Measurements from ENCODE around the gene PLXNC1.

Gene PLXNC1

DNA sequence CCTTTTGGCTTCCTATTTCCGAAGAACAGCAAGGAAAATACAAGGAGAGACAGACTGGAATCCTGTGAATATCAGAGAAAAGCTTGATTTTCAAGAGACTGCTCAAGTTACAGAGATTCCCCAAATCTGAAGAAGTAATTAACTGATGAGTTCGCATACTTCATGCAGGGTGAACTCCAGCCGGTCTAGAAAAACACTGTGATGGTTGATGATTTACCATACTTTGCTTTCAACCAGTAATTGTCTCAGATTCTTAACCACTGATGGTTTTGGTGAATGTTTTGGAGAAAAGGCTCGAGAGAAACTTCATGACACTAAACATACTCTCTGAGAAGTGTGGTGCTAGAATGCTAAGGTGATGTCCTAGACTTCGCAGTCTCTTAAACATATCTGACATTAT lies 4.4 kb upstream of the PLXNC1 start:
- peaks cover 7% of the 10 kb centered on the region for H3K27me3 ChIP-seq (ENCODE audit: insufficient read depth, poor library complexity, severe bottlenecking)
- no peak overlapping the region for H3K27ac ChIP-seq (replicated peaks)
- no peak for DNase-seq (ENCODE audit: low read depth in 1 of 2, low spot score in 1 of 2)
- no peak overlapping the region for H3K4me3 ChIP-seq (replicated peaks; ENCODE audit: insufficient read depth, low read length)
- TF ChIP-seq, protein P1, sequence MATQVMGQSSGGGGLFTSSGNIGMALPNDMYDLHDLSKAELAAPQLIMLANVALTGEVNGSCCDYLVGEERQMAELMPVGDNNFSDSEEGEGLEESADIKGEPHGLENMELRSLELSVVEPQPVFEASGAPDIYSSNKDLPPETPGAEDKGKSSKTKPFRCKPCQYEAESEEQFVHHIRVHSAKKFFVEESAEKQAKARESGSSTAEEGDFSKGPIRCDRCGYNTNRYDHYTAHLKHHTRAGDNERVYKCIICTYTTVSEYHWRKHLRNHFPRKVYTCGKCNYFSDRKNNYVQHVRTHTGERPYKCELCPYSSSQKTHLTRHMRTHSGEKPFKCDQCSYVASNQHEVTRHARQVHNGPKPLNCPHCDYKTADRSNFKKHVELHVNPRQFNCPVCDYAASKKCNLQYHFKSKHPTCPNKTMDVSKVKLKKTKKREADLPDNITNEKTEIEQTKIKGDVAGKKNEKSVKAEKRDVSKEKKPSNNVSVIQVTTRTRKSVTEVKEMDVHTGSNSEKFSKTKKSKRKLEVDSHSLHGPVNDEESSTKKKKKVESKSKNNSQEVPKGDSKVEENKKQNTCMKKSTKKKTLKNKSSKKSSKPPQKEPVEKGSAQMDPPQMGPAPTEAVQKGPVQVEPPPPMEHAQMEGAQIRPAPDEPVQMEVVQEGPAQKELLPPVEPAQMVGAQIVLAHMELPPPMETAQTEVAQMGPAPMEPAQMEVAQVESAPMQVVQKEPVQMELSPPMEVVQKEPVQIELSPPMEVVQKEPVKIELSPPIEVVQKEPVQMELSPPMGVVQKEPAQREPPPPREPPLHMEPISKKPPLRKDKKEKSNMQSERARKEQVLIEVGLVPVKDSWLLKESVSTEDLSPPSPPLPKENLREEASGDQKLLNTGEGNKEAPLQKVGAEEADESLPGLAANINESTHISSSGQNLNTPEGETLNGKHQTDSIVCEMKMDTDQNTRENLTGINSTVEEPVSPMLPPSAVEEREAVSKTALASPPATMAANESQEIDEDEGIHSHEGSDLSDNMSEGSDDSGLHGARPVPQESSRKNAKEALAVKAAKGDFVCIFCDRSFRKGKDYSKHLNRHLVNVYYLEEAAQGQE (IDR thresholded peaks at IDR 0.05; ENCODE audit: insufficient replicate concordance, low read depth) = no peak
- TF ChIP-seq GABPA (IDR thresholded peaks at IDR 0.05; ENCODE audit: low read depth) = no peak
- no peak for TF ChIP-seq POLR2AphosphoS5 (IDR thresholded peaks at IDR 0.05; ENCODE audit: low read depth)
- TF ChIP-seq SPI1 (IDR thresholded peaks at IDR 0.05; ENCODE audit: borderline replicate concordance, low read depth) = no peak
- TF ChIP-seq CTCF (IDR thresholded peaks at IDR 0.05; ENCODE audit: insufficient read depth, low read length) = no peak

DNA sequence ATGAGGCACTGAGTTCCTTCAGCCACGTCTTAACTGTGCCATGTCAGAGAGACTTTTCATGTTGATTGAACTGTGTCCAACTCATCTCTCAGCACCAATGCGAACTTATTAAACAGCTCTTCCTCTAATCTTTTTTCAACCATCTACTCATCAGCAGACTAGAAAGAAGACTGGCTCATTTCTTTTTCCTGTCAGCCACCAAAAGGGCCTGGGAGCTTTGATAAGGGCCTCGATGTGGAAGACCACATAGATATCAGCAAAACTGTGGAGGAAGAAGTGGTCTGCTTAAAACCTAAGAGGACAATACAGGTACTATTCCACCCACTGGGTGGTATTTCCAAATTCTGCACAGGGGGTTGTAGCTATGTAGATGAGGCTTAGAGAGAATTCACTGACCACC lies 3.6 kb upstream of the PLXNC1 start:
- H3K27me3 ChIP-seq (ENCODE audit: insufficient read depth, poor library complexity, severe bottlenecking) = peaks cover 7% of the 10 kb centered on the region

DNA sequence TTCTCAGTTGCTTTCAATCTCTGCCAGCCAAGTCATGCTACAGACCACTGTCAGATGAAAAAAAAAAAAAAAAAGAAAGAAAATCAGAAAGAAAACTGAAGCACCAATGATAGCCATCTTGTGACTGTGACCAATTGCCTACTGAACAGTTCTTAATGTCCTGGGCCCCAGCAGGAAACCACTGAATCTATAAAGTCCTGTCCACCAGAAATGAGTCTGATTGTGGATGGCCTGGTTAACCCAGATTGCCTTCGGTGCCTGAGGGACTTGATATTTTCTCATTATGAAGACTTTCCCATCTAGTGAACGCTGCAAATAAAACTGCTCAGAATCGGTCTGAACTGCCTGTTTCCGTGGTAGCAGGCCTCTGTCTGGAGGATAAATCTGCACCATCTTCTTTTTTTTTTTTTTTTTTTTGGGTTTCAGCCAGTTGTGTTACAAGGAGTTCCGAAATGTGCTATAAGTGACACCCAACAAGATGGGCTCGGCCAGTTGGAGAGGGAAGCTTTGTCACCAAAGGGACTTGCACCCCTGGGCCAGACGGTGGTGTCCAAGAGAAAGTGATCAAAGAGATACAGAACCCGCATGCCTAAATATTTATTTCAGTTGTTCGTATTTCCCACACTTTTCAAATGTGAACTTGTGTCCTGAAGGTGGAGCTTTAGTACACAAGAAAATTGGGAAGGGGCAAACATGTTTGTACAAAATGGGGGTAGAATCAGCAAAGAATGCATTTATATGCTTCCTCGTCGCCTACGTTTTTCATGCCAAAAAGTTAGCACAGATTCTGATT lies 3.0 kb upstream of the PLXNC1 start:
- H3K27me3 ChIP-seq (ENCODE audit: insufficient read depth, poor library complexity, severe bottlenecking) = peaks cover 7% of the 10 kb centered on the region
- TF ChIP-seq, protein P1 (IDR thresholded peaks at IDR 0.05; ENCODE audit: insufficient replicate concordance, low read depth) = no peak
- TF ChIP-seq SPI1 (IDR thresholded peaks at IDR 0.05; ENCODE audit: borderline replicate concordance, low read depth) (no peak), POLR2AphosphoS5 (IDR thresholded peaks at IDR 0.05; ENCODE audit: low read depth) (no peak), GABPA (IDR thresholded peaks at IDR 0.05; ENCODE audit: low read depth) (no peak), CTCF (IDR thresholded peaks at IDR 0.05; ENCODE audit: insufficient read depth, low read length) (no peak)
- H3K27ac ChIP-seq (replicated peaks) = no peak overlapping the region
- H3K4me3 ChIP-seq (replicated peaks; ENCODE audit: insufficient read depth, low read length) = no peak overlapping the region
- peak in 1 of 2 experiments; percentile 41 for DNase-seq (ENCODE audit: low read depth in 1 of 2, low spot score in 1 of 2)

More for the DNA sequence above, 3.6 kb upstream of the PLXNC1 start:
- TF ChIP-seq, protein P1 (IDR thresholded peaks at IDR 0.05; ENCODE audit: insufficient replicate concordance, low read depth) = no peak
- TF ChIP-seq GABPA (IDR thresholded peaks at IDR 0.05; ENCODE audit: low read depth) = no peak
- no peak for TF ChIP-seq POLR2AphosphoS5 (IDR thresholded peaks at IDR 0.05; ENCODE audit: low read depth)
- no peak for TF ChIP-seq CTCF (IDR thresholded peaks at IDR 0.05; ENCODE audit: insufficient read depth, low read length)
- TF ChIP-seq SPI1 (IDR thresholded peaks at IDR 0.05; ENCODE audit: borderline replicate concordance, low read depth) = no peak
- no peak overlapping the region for H3K27ac ChIP-seq (replicated peaks)
- no peak overlapping the region for H3K4me3 ChIP-seq (replicated peaks; ENCODE audit: insufficient read depth, low read length)
- no peak for DNase-seq (ENCODE audit: low read depth in 1 of 2, low spot score in 1 of 2)

Measured in HL-60 (cell line).